IMR-90 (cell line): ENCODE data around the gene WNT10A. TPM values are rescaled to one million over a fixed set of nuclear protein-coding genes. Genes with fewer than 3 reads are reported as not detected.

ENCODE experiments used
- ATAC-seq: fragments of 200-7000 bp; cut with Tn5 transposase; 2 replicates; pipeline ENCODE4 v1.9.1; 2020; ENCODE audit warnings: low read depth, mild to moderate bottlenecking, moderate library complexity
- BruUV-seq: library from RNA; stranded (reverse); fragments of 400-500 nt; replicated peaks from 2 replicates; lab custom pipeline; 2021; lab: Mats Ljungman, UMichigan
- CTCF ChIA-PET: fragments of 300-600 bp; formaldehyde crosslinking; extraction: SDS; loops from one replicate; lab custom pipeline; 2021; ENCODE audit warnings: antibody characterized with exemption; lab: Yijun Ruan, JAX
- POLR2A ChIA-PET: fragments of 300-600 bp; sonication (Branson Sonifier 250); formaldehyde crosslinking; loops from one replicate; lab custom pipeline; 2022; ENCODE audit warnings: antibody characterized with exemption; ENCODE audit not compliant: unreplicated experiment; lab: Charles Lee
- DNase-seq: peaks from one replicate; pipeline ENCODE4 v3.0.0; 2013
- H2AFZ ChIP-seq: replicated peaks from 2 replicates; pipeline ENCODE3; 2013; ENCODE audit warnings: low read length, mild to moderate bottlenecking; ENCODE audit not compliant: poor library complexity
- H2AK5ac ChIP-seq: 2 replicates; pipeline ENCODE4 v1.6.1; 2013; ENCODE audit warnings: low read depth, low read length, inconsistent platforms
- H2AK9ac ChIP-seq: replicated peaks from 2 replicates; pipeline ENCODE3; 2013; ENCODE audit warnings: mild to moderate bottlenecking, low read depth, low read length, moderate library complexity; ENCODE audit not compliant: poor library complexity
- H2BK120ac ChIP-seq: 2 replicates; pipeline ENCODE4 v1.6.1; 2013; ENCODE audit warnings: low read depth, low read length, inconsistent platforms
- H2BK15ac ChIP-seq: 3 replicates; pipeline ENCODE4 v1.6.1; 2013; ENCODE audit warnings: low read depth, low read length, inconsistent platforms
- H2BK20ac ChIP-seq: 2 replicates; pipeline ENCODE4 v1.6.1; 2013; ENCODE audit warnings: low read depth, mild to moderate bottlenecking, inconsistent platforms, low read length, moderate library complexity
- H2BK5ac ChIP-seq: 2 replicates; pipeline ENCODE4 v1.6.1; 2013; ENCODE audit warnings: mild to moderate bottlenecking, low read depth, low read length, inconsistent platforms; ENCODE audit not compliant: poor library complexity, severe bottlenecking
- H3K14ac ChIP-seq: replicated peaks from 2 replicates; pipeline ENCODE4 v1.6.1; 2013; ENCODE audit warnings: low read depth, low read length, inconsistent platforms
- H3K18ac ChIP-seq: 2 replicates; pipeline ENCODE4 v1.6.1; 2013; ENCODE audit warnings: low read depth, low read length, control low read depth
- H3K23ac ChIP-seq: 2 replicates; pipeline ENCODE4 v1.6.1; 2013; ENCODE audit warnings: low read depth, low read length, inconsistent platforms
- H3K27ac ChIP-seq: 2 replicates; pipeline ENCODE4 v1.5.1; 2013; ENCODE audit warnings: mild to moderate bottlenecking, control low read depth, low read length; ENCODE audit not compliant: insufficient read depth
- H3K27me3 ChIP-seq: 2 replicates; pipeline ENCODE4 v1.6.1; 2013; ENCODE audit warnings: low read length; ENCODE audit not compliant: control insufficient read depth, insufficient read depth
- H3K36me3 ChIP-seq: 2 replicates; pipeline ENCODE4 v1.6.1; 2013; ENCODE audit warnings: low read length, mixed read lengths; ENCODE audit not compliant: control insufficient read depth, insufficient read depth
- H3K4ac ChIP-seq: 2 replicates; pipeline ENCODE4 v1.6.1; 2013; ENCODE audit warnings: low read depth, low read length, inconsistent platforms
- H3K4me1 ChIP-seq: 2 replicates; pipeline ENCODE4 v1.6.1; 2013; ENCODE audit warnings: low read length, mixed read lengths; ENCODE audit not compliant: control insufficient read depth, insufficient read depth
- H3K4me2 ChIP-seq: 2 replicates; pipeline ENCODE4 v1.6.1; 2013; ENCODE audit warnings: low read depth, mild to moderate bottlenecking, control low read depth, low read length, moderate library complexity
- H3K4me3 ChIP-seq: 2 replicates; pipeline ENCODE4 v1.5.1; 2013; ENCODE audit warnings: low read depth, mild to moderate bottlenecking, control low read depth, low read length, moderate library complexity; ENCODE audit not compliant: insufficient read depth
- H3K56ac ChIP-seq: 2 replicates; pipeline ENCODE4 v1.6.1; 2013; ENCODE audit warnings: low read length, inconsistent platforms; ENCODE audit not compliant: insufficient read depth; ENCODE audit errors: extremely low read depth
- H3K79me1 ChIP-seq, 2 experiments: 2 replicates each; pipeline ENCODE4 v1.6.1; 2013; ENCODE audit warnings: low read length in 2 of 2, inconsistent platforms in 1 of 2, low read depth in 1 of 2
- H3K9ac ChIP-seq: 2 replicates; pipeline ENCODE4 v1.6.1; 2013; ENCODE audit warnings: low read depth, low read length, control low read depth
- H3K9me1 ChIP-seq: 2 replicates; pipeline ENCODE4 v1.6.1; 2013; ENCODE audit warnings: low read length, inconsistent platforms; ENCODE audit not compliant: insufficient read depth
- H3K9me3 ChIP-seq: 2 replicates; pipeline ENCODE4 v1.6.1; 2013; ENCODE audit warnings: low read length; ENCODE audit not compliant: control insufficient read depth, insufficient read depth
- H4K20me1 ChIP-seq: 2 replicates; pipeline ENCODE4 v1.6.1; 2013; ENCODE audit warnings: low read length, inconsistent platforms; ENCODE audit not compliant: insufficient read depth
- H4K5ac ChIP-seq: 2 replicates; pipeline ENCODE4 v1.6.1; 2013; ENCODE audit warnings: mild to moderate bottlenecking, low read depth, low read length, control low read depth
- H4K8ac ChIP-seq, 2 experiments: 2 replicates each; pipeline ENCODE4 v1.6.1; 2013; ENCODE audit warnings: low read depth in 2 of 2, low read length in 2 of 2, control low read depth in 1 of 2, inconsistent platforms in 1 of 2
- H4K91ac ChIP-seq: 2 replicates; pipeline ENCODE4 v1.6.1; 2013; ENCODE audit warnings: low read depth, low read length, inconsistent platforms; ENCODE audit not compliant: insufficient read depth
- BHLHE40 ChIP-seq: fragments of 150-350 bp; IDR thresholded peaks from 2 replicates; pipeline ENCODE4 v1.6.1; 2016; ENCODE audit warnings: mild to moderate bottlenecking, low read depth, low read length
- CEBPB ChIP-seq: IDR thresholded peaks from 2 replicates; pipeline ENCODE4 v1.6.1; 2012; ENCODE audit warnings: low read depth, low read length, improper control_type of control experiment
- CHD1 ChIP-seq: IDR thresholded peaks from 2 replicates; pipeline ENCODE4 v1.6.1; 2012; ENCODE audit warnings: low read depth, low read length, improper control_type of control experiment
- FOS ChIP-seq: fragments of 150-350 bp; IDR thresholded peaks from 2 replicates; pipeline ENCODE4 v1.6.1; 2016; ENCODE audit warnings: low read depth, low read length
- MAFK ChIP-seq: IDR thresholded peaks from 2 replicates; pipeline ENCODE4 v1.6.1; 2012; ENCODE audit warnings: low read depth, low read length, improper control_type of control experiment
- MAZ ChIP-seq: IDR thresholded peaks from 2 replicates; pipeline ENCODE4 v1.6.1; 2012; ENCODE audit warnings: low read depth, mild to moderate bottlenecking, low read length, improper control_type of control experiment, moderate library complexity, borderline replicate concordance
- MXI1 ChIP-seq: IDR thresholded peaks from 2 replicates; pipeline ENCODE4 v1.6.1; 2012; ENCODE audit warnings: low read depth, mild to moderate bottlenecking, low read length, moderate library complexity, borderline replicate concordance
- NFE2L2 ChIP-seq: fragments of 150-350 bp; IDR thresholded peaks from 2 replicates; pipeline ENCODE4 v1.6.1; 2016; ENCODE audit warnings: low read depth, mild to moderate bottlenecking, low read length
- POLR2A ChIP-seq: IDR thresholded peaks from 2 replicates; pipeline ENCODE4 v1.6.1; 2012; ENCODE audit warnings: mild to moderate bottlenecking, low read depth, low read length
- RAD21 ChIP-seq: IDR thresholded peaks from 2 replicates; pipeline ENCODE4 v1.6.1; 2012; ENCODE audit warnings: low read length, improper control_type of control experiment
- RFX5 ChIP-seq: IDR thresholded peaks from 2 replicates; pipeline ENCODE4 v1.8.0; 2012; ENCODE audit warnings: low read depth, mild to moderate bottlenecking, low read length, moderate library complexity
- SMC3 ChIP-seq: fragments of 150-350 bp; IDR thresholded peaks from 2 replicates; pipeline ENCODE4 v1.6.1; 2016; ENCODE audit warnings: low read depth, mild to moderate bottlenecking, antibody characterized with exemption, low read length, moderate library complexity
- WGBS, 2 experiments: methylation state at CpG; one replicate each; pipeline versions ENCODE4 v1.1.5 to v1.1.7; 2013; ENCODE audit warnings: missing lambda C conversion rate in 2 of 2; ENCODE audit not compliant: insufficient read length in 1 of 2; ENCODE audit errors: extremely low coverage in 2 of 2; 5-methylcytosine and 5-hydroxymethylcytosine counted together
- dilution Hi-C: fragments of 300-500 bp; cut with HindIII; formaldehyde crosslinking; loops from one replicate; pipeline ENCODE4 v1.14.3; 2018; ENCODE audit warnings: low sequenced_read_pairs; ENCODE audit not compliant: unreplicated experiment
- in situ Hi-C: fragments of 300-500 bp; cut with MboI; formaldehyde crosslinking; loops from 3 replicates; pipeline ENCODE4 v1.14.3; 2019; ENCODE audit warnings: low sequenced_read_pairs, inconsistent platforms, mixed read lengths
- intact Hi-C: fragments of 100-400 bp; cut with micrococcal nuclease; formaldehyde crosslinking; loops from 2 replicates; pipeline ENCODE4 v1.10.0; 2022
- polyA plus RNA-seq, 3 experiments: library from polyadenylated mRNA; depleted of rRNA; stranded (reverse); fragments of >200 nt; gene quantifications; 2 replicates each; pipeline ENCODE4 v1.2.3, GENCODE V29; 2012; ENCODE audit warnings: low replicate concordance in 1 of 3
- total RNA-seq: library from RNA; depleted of rRNA; stranded (reverse); fragments of >200 nt; gene quantifications from 2 replicates; pipeline ENCODE4 v1.2.3, GENCODE V29; 2012
- TF ChIP-seq, protein P1 (sequence below): conservative IDR thresholded peaks from 2 replicates; pipeline ENCODE4 v1.5.1; 2012; ENCODE audit warnings: mild to moderate bottlenecking, low read depth, low read length, improper control_type of control experiment
- TF ChIP-seq, protein P2 (sequence below): fragments of 150-350 bp; IDR thresholded peaks from 2 replicates; pipeline ENCODE4 v1.6.1; 2016; ENCODE audit warnings: low read depth, mild to moderate bottlenecking, low read length, moderate library complexity, borderline replicate concordance

Gene WNT10A
- total and polyA plus RNA-seq, 2 of the 4 experiments (the other 2 are of a cell fraction) = not detected

DNA sequence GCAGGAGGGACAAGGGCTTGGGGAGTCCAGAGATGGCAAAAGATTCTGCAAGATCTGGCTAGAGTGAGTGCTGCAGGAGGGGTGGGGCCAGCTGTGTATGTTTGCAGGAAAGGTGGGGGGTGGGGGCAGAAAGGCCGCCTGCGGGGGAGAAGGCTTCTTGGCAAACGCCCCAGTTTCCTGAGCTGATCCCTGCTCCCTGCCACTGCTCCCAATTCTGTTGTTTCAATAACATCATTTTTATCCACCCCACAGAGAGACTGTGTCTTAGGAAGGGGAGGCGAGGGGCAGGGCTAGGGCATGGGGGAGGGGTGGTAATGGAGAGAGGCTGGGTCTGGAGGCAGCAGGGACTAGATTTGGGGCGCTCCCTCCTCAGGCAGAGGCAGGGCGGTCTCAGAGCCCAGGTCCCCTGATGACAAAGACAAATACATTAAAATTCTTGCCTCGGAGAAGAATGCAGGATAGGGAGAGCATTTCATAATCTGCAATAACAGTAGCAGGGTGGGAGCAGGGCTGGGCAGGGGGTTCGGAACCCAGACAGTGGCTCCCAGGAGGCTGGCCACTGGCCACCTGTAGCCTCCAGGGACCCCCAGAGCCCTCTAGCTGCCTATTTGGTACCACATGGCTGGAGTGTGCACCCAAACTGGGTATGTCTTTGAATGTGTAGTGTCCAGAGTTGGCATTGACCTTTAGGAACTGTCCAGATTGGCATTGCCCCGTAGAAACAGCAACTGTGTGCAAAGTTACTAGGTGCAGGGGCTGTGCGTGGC lies 23.1 kb upstream of the WNT10A start (continued):
- no peak for TF ChIP-seq CHD1

DNA sequence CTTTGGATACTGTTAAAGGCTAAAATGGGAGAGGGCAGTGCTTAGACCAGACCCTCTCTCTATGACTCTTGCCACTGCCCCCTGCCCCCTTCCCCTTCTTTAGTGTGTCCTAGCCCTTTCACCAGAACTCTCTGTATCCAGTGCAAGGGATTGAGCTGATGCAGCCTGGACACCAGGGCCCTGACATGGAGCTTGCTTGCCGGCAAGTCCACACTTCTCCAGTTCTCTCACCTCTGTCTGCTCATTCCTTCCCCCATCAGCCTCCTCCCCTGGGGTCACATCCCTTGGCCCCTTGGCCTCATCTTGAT lies 22.6 kb upstream of the WNT10A start:
- ATAC-seq = no peak
- dilution Hi-C loops = no loop called here
- Histone ChIP-seq H2BK20ac (no peak overlapping the region), H3K4me3 (no peak overlapping the region), H3K18ac (no peak overlapping the region), H3K27ac (no peak overlapping the region), H3K4me1 (peaks cover 5% of the 10 kb centered on the region; the same call in 1 of the 2 replicates), H3K9ac (no peak overlapping the region), H3K9me1 (no peaks in the 10 kb centered on the region), H3K9me3 (peaks cover 4% of the 10 kb centered on the region; the same call in 1 of the 2 replicates), H3K4ac (no peak overlapping the region), H3K36me3 (no peaks in the 10 kb centered on the region), H4K8ac (no peak overlapping the region), H3K14ac (no peak overlapping the region), H4K91ac (no peak overlapping the region), H3K56ac (no peak overlapping the region), H3K79me1 (no peaks in the 10 kb centered on the region), H2BK15ac (no peak overlapping the region), H3K4me2 (no peak overlapping the region), H2BK120ac (no peak overlapping the region), H2AK9ac (no peak overlapping the region), H4K20me1 (no peaks in the 10 kb centered on the region; the same call in 1 of the 2 replicates), H2AFZ (no peak overlapping the region), H2BK5ac (no peak overlapping the region), H3K23ac (no peak overlapping the region), H2AK5ac (no peak overlapping the region), H4K5ac (no peak overlapping the region), H3K27me3 (peaks cover 86% of the 10 kb centered on the region)
- TF ChIP-seq MXI1 (no peak), NFE2L2 (no peak), RFX5 (no peak), MAFK (no peak), CEBPB (no peak), CHD1 (no peak), BHLHE40 (no peak), MAZ (no peak), FOS (no peak), RAD21 (no peak), POLR2A (no peak), SMC3 (no peak)
- TF ChIP-seq, protein P1, sequence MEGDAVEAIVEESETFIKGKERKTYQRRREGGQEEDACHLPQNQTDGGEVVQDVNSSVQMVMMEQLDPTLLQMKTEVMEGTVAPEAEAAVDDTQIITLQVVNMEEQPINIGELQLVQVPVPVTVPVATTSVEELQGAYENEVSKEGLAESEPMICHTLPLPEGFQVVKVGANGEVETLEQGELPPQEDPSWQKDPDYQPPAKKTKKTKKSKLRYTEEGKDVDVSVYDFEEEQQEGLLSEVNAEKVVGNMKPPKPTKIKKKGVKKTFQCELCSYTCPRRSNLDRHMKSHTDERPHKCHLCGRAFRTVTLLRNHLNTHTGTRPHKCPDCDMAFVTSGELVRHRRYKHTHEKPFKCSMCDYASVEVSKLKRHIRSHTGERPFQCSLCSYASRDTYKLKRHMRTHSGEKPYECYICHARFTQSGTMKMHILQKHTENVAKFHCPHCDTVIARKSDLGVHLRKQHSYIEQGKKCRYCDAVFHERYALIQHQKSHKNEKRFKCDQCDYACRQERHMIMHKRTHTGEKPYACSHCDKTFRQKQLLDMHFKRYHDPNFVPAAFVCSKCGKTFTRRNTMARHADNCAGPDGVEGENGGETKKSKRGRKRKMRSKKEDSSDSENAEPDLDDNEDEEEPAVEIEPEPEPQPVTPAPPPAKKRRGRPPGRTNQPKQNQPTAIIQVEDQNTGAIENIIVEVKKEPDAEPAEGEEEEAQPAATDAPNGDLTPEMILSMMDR = no peak
- TF ChIP-seq, protein P2, sequence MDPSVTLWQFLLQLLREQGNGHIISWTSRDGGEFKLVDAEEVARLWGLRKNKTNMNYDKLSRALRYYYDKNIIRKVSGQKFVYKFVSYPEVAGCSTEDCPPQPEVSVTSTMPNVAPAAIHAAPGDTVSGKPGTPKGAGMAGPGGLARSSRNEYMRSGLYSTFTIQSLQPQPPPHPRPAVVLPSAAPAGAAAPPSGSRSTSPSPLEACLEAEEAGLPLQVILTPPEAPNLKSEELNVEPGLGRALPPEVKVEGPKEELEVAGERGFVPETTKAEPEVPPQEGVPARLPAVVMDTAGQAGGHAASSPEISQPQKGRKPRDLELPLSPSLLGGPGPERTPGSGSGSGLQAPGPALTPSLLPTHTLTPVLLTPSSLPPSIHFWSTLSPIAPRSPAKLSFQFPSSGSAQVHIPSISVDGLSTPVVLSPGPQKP = no peak
- CTCF ChIA-PET = no interaction called here
- POLR2A ChIA-PET = no interaction called here
- no TSS peak for BruUV-seq
- no peak for DNase-seq
- in situ Hi-C loops = no loop called here
- intact Hi-C loops = no loop called here
- WGBS, 2 experiments = 17% methylated on average over 1 of the region's 1 CpG; no CpG with 5 or more reads in 1 of the 2 experiments
